GM19025 (cell line): Measurements from ENCODE around the gene SIL1.

ENCODE experiments used
- ATAC-seq: cut with Tn5 transposase; IDR thresholded peaks from one replicate; pipeline ENCODE4 v1.9.1; 2021; ENCODE audit warnings: mild to moderate bottlenecking, low read depth, moderate library complexity; ENCODE audit not compliant: unreplicated experiment

SIL1 gene

DNA sequence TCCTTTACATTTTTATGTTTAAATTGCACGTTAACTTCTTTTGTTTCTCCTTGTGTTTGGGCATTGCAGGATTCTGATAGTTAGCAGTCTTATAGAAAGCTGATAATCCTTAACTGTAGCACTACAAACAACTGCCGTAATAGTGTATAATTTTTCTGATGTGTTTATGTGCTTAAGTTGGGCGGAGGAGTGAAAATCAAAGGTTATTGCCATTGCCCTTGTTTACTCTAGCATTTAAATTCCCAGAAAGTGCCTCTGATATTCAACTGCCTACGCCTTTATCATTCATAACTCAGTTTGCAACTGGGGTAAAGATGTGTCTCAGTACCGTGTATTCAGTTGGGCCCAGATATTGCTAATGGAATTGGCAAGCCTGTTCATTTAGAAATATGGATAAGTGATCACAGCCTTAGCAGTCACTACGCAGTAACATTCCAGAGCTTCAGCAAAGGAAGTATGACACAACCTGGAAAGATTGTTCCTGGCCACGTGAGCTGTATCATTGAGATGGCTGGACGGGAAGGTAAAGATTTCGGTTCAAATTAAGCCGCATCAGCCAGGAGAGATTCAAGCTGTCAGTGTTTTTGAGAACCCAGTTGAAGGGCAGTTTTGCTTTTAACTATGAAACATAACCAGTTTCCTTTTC, 294.9 kb downstream of the SIL1 start:
- ATAC-seq = no peak

DNA sequence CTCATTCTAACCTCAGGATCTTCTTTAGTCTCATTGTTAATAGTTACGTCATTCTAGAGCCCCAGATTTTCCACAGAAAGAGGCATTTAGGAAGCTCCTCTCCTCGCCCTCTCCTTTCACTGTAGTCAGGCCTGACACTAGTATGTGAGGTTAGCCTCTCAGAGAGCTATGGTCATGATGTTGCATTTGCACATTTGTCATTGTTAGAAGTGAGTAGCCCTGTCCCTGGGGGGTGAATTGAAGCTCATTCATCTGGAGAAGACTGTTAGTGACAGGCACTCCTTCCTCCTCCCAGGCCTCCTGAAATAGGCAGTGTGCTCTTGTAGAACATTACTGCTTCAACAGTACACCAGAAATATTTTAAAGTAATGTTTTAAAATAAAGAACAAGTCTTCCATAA, 296.5 kb downstream of the SIL1 start:
- ATAC-seq = no peak

DNA sequence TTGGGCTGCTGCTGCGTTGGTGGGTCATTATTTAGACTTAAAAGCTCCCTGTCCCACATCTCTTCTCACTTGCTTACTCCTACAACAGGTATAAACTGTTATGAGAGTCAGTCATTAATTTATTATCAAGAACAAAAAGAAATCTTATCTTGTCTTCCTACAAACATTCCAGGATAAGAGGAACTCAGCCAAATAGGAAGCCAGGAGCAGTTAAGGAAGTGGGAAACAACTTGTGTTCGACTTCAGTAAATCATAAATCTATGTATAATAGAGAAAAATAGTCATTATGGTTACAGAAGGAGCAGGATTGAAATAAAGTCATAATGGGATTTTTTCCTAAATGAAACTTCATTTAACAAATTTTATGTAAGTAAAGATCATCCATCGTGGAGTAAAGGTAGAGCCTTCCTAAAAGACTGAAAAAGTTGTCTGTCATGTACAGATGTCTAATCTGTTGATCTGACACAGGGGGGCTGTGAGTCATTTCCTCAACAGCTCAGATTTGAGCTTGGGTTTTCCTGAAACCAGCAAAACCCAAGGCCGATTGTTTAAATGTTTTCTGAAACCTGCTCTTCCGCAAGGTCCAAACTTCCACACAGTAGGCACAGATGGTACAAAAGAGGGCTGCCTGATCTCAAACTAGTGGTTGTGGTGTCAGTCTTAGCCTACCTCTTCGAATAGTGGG, 297.7 kb downstream of the SIL1 start:
- no peak for ATAC-seq

DNA sequence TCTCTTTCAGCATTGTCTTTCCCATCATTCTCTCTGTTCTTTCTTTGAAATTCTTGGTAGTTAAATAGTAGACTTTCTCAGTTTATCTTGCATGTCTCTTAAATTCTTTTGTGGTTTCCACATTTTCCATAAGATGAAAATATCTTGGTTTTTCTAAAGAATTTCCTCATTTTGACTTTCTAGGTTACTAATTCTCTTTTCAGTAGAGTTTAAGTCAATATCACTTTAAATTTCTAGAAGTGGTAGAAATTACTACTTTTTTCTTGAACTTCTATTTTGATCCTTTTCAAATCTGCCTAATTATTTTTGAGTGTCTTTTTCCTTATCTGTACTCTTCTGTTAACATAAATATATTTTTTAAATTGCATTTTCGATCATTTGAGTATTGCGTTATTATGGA, 299.4 kb downstream of the SIL1 start:
- no peak for ATAC-seq

- no peak for ATAC-seq
Observed at GRCh38 chr5:138898299-138898698, 299.9 kb downstream of the SIL1 start.
